HK-2 (cell line): ENCODE data around the gene ZNF398.
"Not testable (repeated sequence)": the region's sequence is repeated elsewhere in the genome, so short reads cannot be mapped to it uniquely, and the experiment has no call there.

Source experiments
- DNase-seq: peaks from one replicate; pipeline ENCODE4 v3.0.0-alpha.2; 2018; ENCODE audit not compliant: unreplicated experiment

The ZNF398 gene

GRCh38 chr7:149226366-149226765 is 79.1 kb downstream of the ZNF398 start:
- not testable (repeated sequence) for DNase-seq

DNA sequence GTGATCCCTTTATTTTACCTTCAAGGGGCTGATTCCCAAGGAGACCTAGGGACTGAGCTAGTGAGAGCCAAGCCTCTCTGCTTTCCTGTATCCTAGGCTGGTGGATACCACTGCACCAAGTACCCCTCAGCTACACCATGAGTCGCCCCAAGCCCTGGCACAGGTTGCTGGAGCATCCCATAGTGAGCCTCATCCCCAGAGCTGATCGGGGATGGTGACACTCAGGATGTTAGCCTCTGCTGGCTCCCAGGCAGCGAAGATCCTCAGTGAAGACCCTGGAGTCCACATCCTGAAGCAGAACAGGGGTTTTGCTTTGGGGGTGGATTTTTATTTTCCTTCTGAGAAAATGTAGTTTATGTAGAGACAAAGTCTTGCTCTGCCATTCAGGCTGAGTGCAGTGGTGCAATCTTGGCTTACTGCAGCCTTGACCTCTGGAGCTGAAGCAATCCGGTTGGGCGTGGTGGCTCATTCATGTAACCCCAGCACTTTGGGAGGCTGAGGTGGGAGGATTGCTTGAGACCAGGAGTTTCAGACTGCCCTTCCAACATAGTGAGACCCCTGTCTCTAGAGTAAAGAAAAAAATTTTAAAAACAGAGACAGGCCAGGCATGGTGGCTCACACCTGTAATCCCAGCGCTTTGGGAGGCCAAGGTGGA is 79.7 kb downstream of the ZNF398 start:
- DNase-seq: no peak

GRCh38 chr7:149228831-149229471 is 81.7 kb downstream of the ZNF398 start:
- DNase-seq: no peak

GRCh38 chr7:149229526-149229925 is 82.3 kb downstream of the ZNF398 start:
- DNase-seq: no peak

GRCh38 chr7:149232362-149232761 is 85.1 kb downstream of the ZNF398 start:
- DNase-seq: no peak
